Mucosa of descending colon (tissue), 3 donors: ENCODE data around the gene SYNDIG1. TPM values are rescaled to one million over a fixed set of nuclear protein-coding genes. Genes with fewer than 3 reads are reported as not detected.

Experiments
- ATAC-seq: fragments of 200-7000 bp; cut with Tn5 transposase; one replicate; pipeline ENCODE4 v1.9.1; 2020; ENCODE audit warnings: mild to moderate bottlenecking, moderate library complexity
- DNase-seq, 3 donors: peaks; one replicate each; pipeline ENCODE4 v3.0.0-alpha.2; 2020
- H3K36me3 ChIP-seq: fragments of 200-600 bp; one replicate; pipeline ENCODE4 v1.8.0; 2021; ENCODE audit warnings: low read depth, mild to moderate bottlenecking
- H3K4me1 ChIP-seq: fragments of 200-600 bp; one replicate; pipeline ENCODE4 v1.8.0; 2021; ENCODE audit warnings: low read depth, mild to moderate bottlenecking
- H3K4me3 ChIP-seq: fragments of 200-600 bp; one replicate; pipeline ENCODE4 v1.8.0; 2021; ENCODE audit warnings: mild to moderate bottlenecking
- H3K9me3 ChIP-seq: fragments of 200-600 bp; one replicate; pipeline ENCODE4 v1.8.0; 2021; ENCODE audit warnings: mild to moderate bottlenecking
- intact Hi-C, 2 donors: fragments of 100-400 bp; cut with DNase I in 1 of 2; cut with micrococcal nuclease in 1 of 2; formaldehyde crosslinking; loops; one replicate each; pipeline versions ENCODE4 v1.11.0 to v1.11.1; 2022; cut with DNase I, micrococcal nuclease
- total RNA-seq, 3 donors: library from RNA; stranded (reverse); fragmentation: NEBNext Ultra II Directional in 2 of 3; extraction: Animal tissue kit (Norgen Biotek cat#: 25700) in 2 of 3; gene quantifications; one replicate each; pipeline versions ENCODE4 v1.2.1 to v1.2.4, GENCODE V29; 2021 to 2023
- TF ChIP-seq, protein P1 (sequence below): fragments of 200-600 bp; IDR thresholded peaks from one replicate; pipeline ENCODE4 v1.8.0; 2022; ENCODE audit warnings: antibody characterized with exemption, mild to moderate bottlenecking
- donor health status: DM: no; HTN: no; CAD: no; lungs with moderate emphysema.
- donor health status: DM: no; HTN: no; CAD: no.
- donor health status: DM: no; HTN: yes; CAD: no.

SYNDIG1 gene
- total RNA-seq, 3 donors from 2014 or later = 0.12 to 0.46 (median 0.35) TPM

DNA sequence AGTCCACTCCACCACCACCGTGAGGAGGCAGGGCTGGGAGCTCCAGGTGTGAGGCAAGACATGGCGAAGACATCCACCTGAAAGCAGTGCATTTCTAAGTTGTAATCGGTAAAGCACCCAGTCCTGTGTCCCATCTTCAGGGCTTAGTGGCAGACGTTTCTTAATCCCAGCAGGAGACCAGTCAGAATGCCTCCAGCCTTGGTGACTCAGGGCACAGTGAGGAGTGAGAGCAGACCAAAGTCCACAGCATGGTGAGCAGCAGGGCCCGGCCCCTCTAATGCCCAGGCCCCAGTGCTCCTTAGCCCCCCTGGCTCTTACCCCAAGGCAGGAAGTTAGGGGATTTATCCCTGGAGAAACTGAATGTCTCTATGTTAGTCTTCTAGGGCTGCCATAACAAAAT is 183.9 kb downstream of the SYNDIG1 start:
- Histone ChIP-seq H3K4me1 (no peaks in the 10 kb centered on the region), H3K4me3 (no peak overlapping the region), H3K9me3 (no peaks in the 10 kb centered on the region), H3K36me3 (no peaks in the 10 kb centered on the region)
- TF ChIP-seq, protein P1, sequence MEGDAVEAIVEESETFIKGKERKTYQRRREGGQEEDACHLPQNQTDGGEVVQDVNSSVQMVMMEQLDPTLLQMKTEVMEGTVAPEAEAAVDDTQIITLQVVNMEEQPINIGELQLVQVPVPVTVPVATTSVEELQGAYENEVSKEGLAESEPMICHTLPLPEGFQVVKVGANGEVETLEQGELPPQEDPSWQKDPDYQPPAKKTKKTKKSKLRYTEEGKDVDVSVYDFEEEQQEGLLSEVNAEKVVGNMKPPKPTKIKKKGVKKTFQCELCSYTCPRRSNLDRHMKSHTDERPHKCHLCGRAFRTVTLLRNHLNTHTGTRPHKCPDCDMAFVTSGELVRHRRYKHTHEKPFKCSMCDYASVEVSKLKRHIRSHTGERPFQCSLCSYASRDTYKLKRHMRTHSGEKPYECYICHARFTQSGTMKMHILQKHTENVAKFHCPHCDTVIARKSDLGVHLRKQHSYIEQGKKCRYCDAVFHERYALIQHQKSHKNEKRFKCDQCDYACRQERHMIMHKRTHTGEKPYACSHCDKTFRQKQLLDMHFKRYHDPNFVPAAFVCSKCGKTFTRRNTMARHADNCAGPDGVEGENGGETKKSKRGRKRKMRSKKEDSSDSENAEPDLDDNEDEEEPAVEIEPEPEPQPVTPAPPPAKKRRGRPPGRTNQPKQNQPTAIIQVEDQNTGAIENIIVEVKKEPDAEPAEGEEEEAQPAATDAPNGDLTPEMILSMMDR = no peak
- DNase-seq (no peak), ATAC-seq (no peak)
- intact Hi-C loops = no loop called here

DNA sequence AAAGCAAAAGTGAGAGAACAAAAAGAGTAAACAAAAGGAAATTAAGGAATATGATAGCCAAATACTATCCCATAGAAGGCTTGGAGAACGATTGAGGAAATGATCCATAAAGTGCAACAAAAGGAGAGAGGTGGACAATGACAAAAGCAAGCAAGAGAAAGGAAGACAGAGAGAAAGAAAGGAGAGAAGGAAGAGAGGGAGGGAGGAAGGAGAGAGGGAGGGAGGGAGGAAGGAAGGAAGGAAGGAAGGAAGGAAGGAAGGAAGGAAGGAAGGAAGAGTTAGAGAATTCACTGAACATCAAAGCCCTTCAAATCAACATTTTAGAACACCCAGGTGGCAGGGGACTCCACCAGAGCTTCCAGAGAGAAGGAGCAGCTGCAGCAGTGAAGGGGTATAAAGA is 185.0 kb downstream of the SYNDIG1 start:
- H3K9me3 ChIP-seq = no peaks in the 10 kb centered on the region
- H3K36me3 ChIP-seq = no peaks in the 10 kb centered on the region
- DNase-seq (no peak), ATAC-seq (no peak)
- H3K4me1 ChIP-seq = no peaks in the 10 kb centered on the region
- no peak overlapping the region for H3K4me3 ChIP-seq
- TF ChIP-seq, protein P1 = no peak
- intact Hi-C loops = no loop called here

DNA sequence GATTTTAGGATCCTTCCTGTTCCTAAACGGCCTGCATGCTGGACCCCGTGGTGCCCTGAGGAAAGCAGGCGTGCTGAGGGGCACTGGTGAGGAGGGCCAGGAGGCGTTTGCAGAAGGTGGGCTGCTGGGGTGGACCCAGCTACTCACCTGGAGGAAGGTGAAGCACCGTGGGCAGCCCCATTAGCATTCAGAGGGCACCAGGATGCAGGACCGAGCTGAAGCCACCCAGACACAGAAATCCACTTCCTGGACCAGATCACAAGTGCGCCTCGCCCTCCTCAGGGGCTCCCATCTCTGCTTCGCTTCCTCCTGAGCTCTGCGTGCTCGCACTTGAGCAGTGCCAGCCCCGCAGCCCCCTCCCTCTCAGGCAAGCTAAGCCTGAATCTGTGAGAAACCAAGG is 187.0 kb downstream of the SYNDIG1 start:
- Histone ChIP-seq H3K9me3 (no peaks in the 10 kb centered on the region), H3K4me1 (no peaks in the 10 kb centered on the region), H3K4me3 (no peak overlapping the region), H3K36me3 (no peaks in the 10 kb centered on the region)
- TF ChIP-seq, protein P1 = no peak
- intact Hi-C loops = no loop called here
- DNase-seq (no peak), ATAC-seq (no peak)

DNA sequence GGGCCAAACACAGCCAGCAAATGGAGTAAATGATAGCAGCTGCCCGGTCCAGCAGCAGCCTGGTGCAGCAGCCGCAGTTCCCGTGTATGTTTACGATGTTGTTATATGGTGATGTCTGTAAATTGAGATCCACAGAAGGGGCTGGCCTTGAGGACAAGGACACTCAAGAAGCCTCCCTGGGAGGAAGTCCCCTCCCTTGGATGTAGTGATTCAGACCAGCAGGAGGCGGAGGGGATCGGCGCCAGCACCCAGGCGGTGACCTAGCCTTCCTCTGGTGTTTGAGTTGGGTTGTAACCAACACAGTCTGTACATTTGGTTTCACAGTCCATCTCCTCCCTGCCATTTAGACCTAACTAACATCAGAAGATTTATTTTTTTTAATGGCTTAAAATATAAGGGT is 187.8 kb downstream of the SYNDIG1 start:
- intact Hi-C loops = no loop called here
- Histone ChIP-seq H3K36me3 (no peaks in the 10 kb centered on the region), H3K4me3 (no peak overlapping the region), H3K9me3 (no peaks in the 10 kb centered on the region), H3K4me1 (no peaks in the 10 kb centered on the region)
- DNase-seq = peak in 1 of 3 donors; percentile 7
- TF ChIP-seq, protein P1 = no peak
- ATAC-seq = peak; percentile 28

DNA sequence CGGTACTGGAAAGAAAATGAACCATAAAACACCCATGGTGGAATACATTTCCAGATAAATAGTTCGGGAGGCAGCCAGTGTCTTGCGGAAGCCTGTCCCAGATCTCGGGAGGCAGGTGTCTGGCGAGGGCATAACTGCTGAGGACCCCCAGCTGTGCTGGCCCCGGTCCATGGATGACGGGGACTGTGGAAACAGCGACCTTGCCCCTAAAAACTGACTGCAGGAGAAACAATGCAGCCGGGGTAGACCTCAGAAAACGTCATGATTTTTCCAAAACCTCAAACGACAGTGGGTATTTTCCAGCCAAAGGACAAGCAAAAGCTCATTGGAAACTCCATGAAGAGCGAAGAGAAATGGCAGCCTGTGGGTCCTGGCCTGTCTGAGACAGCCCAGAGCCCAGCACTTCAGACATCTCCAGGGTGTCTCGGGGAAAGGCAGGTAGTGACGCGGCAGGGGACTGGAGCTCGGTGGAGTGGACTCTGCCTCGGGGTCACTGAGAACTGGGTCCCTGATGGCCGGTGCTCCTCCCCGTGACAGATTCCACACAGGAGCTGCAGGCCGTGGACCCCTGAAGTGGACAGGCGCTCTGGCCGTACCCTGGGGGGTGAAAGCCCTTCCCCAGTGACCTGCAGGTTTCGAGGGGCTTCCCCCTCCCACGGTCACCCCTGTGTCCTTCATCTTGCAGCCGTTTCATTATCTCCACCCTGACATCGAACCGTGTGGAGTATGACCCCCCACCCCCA is 188.6 kb downstream of the SYNDIG1 start:
- TF ChIP-seq, protein P1 = no peak
- no peak for ATAC-seq
- no peaks in the 10 kb centered on the region for H3K9me3 ChIP-seq
- DNase-seq = no peak
- H3K36me3 ChIP-seq = no peaks in the 10 kb centered on the region
- H3K4me3 ChIP-seq = no peak overlapping the region
- intact Hi-C loops = no loop called here
- H3K4me1 ChIP-seq = no peaks in the 10 kb centered on the region
